Stomach (tissue), 9 donors: ENCODE data around the gene TFEC. TPM values are rescaled to one million over a fixed set of nuclear protein-coding genes. Genes with fewer than 3 reads are reported as not detected.

Experiments
- DNase-seq, 2 donors: peaks; one replicate each; pipeline versions ENCODE4 v3.0.0 to v3.0.0-alpha.2; 2013 to 2019
- H3K27ac ChIP-seq, 5 donors: fragments of 200-600 bp in 4 of 5; sonication (generic) in 4 of 5; one replicate each; pipeline ENCODE4 v1.5.1; 2013 to 2019; ENCODE audit warnings: mild to moderate bottlenecking in 1 of 5, moderate library complexity in 1 of 5
- H3K27me3 ChIP-seq, 3 donors: fragments of 200-600 bp; sonication (generic); one replicate each; pipeline ENCODE4 v1.5.1; 2017 to 2019; ENCODE audit warnings: mixed run types in 1 of 3
- H3K36me3 ChIP-seq, 4 donors: fragments of 200-600 bp; sonication (generic); 1 replicate in 3 of 4; 2 replicates in 1 of 4; pipeline ENCODE4 v1.5.1; 2016 to 2019
- H3K4me1 ChIP-seq, 4 donors: fragments of 200-600 bp; sonication (generic); one replicate each; pipeline ENCODE4 v1.5.1; 2016 to 2019
- H3K4me3 ChIP-seq, 4 donors: fragments of 200-600 bp; sonication (generic) in 3 of 4; one replicate each; pipeline ENCODE4 v1.5.1; 2016 to 2019; ENCODE audit warnings: mild to moderate bottlenecking in 1 of 4
- H3K9me3 ChIP-seq, 4 donors: fragments of 200-600 bp; sonication (generic); one replicate each; pipeline ENCODE4 v1.5.1; 2016 to 2019
- CTCF ChIP-seq, 7 experiments: fragments of 450-650 bp in 4 of 7; fragments of 200-600 bp in 3 of 7; sonication (generic) in 3 of 7; IDR thresholded peaks; one replicate each; pipeline ENCODE4 v1.5.1; 2016 to 2019; ENCODE audit warnings: antibody characterized with exemption in 7 of 7, control low read depth in 2 of 7, mild to moderate bottlenecking in 1 of 7
- EP300 ChIP-seq: sonication (generic); formaldehyde crosslinking; IDR thresholded peaks from one replicate; pipeline ENCODE4 v1.6.1; 2017; ENCODE audit warnings: antibody characterized with exemption
- POLR2A ChIP-seq, 4 donors: fragments of 450-650 bp; IDR thresholded peaks; one replicate each; pipeline ENCODE4 v1.6.1; 2016; ENCODE audit warnings: antibody characterized with exemption in 4 of 4, control low read depth in 2 of 4, mild to moderate bottlenecking in 1 of 4, moderate library complexity in 1 of 4
- POLR2AphosphoS5 ChIP-seq, 3 donors: sonication (generic); formaldehyde crosslinking; IDR thresholded peaks; one replicate each; pipeline ENCODE4 v1.6.1; 2016; ENCODE audit warnings: antibody characterized with exemption in 3 of 3
- WGBS, 5 donors: extraction: QIAGEN DNeasy Blood & Tissue Kit in 3 of 5; methylation state at CpG; one replicate each; pipeline versions ENCODE4 v1.1.5 to v1.1.7; 2013 to 2018; 5-methylcytosine and 5-hydroxymethylcytosine counted together
- intact Hi-C: fragments of 100-400 bp; cut with DNase I; formaldehyde crosslinking; loops from one replicate; pipeline ENCODE4 v1.15.1; 2023; ENCODE audit warnings: low total_unique reads
- polyA plus RNA-seq, 3 donors: library from polyadenylated mRNA; stranded (reverse); fragments of 200-250 nt; gene quantifications; one replicate each; pipeline ENCODE4 v1.2.3, GENCODE V29; 2013
- total RNA-seq, 5 donors: library from RNA; depleted of rRNA; stranded (reverse); fragments of >200 nt; gene quantifications; one replicate each; pipeline versions ENCODE4 v1.1.0 to v1.2.3, GENCODE V29; 2014 to 2016
- donor health status: healthy with polysubstance abuse.
- donor health status: Bipolar disorder and iron deficiency.
- donor health status: healthy.

TFEC gene
- total and polyA plus RNA-seq, 8 donors: 0.25 to 28.4 (median 1.1) TPM

GRCh38 chr7:115910541-115911164 lies 119.9 kb downstream of the TFEC start:
- no peak overlapping the region for H3K4me3 ChIP-seq
- no peaks in the 10 kb centered on the region for H3K9me3 ChIP-seq

GRCh38 chr7:115906731-115907130 lies 123.8 kb downstream of the TFEC start:
- no peak overlapping the region for H3K4me3 ChIP-seq
- H3K9me3 ChIP-seq: no peaks in the 10 kb centered on the region
- intact Hi-C loops: no loop called here
- H3K36me3 ChIP-seq: no peaks in the 10 kb centered on the region
- H3K27ac ChIP-seq: no peak overlapping the region
- peaks cover 0 to 9% (median 4%) of the 10 kb centered on the region in 4 donors for H3K4me1 ChIP-seq
- H3K27me3 ChIP-seq: no peaks in the 10 kb centered on the region
- no peak for TF ChIP-seq EP300
- no peak for TF ChIP-seq POLR2AphosphoS5 (IDR thresholded peaks at IDR 0.05)
- TF ChIP-seq POLR2A (IDR thresholded peaks at IDR 0.05): no peak
- no peak for TF ChIP-seq CTCF (IDR thresholded peaks at IDR 0.05)
- 51 to 68% (median 58%) methylated on average over 1 of the region's 1 CpG for WGBS, 5 donors
- no peak for DNase-seq

More at GRCh38 chr7:115910541-115911164, 119.9 kb downstream of the TFEC start:
- TF ChIP-seq POLR2AphosphoS5 (IDR thresholded peaks at IDR 0.05) (no peak), EP300 (no peak), CTCF (IDR thresholded peaks at IDR 0.05) (peak in 5 of 7 experiments; percentile 21 to 48 (median 38)), POLR2A (IDR thresholded peaks at IDR 0.05) (no peak)
- H3K36me3 ChIP-seq: no peaks in the 10 kb centered on the region
- H3K27me3 ChIP-seq: no peaks in the 10 kb centered on the region
- WGBS, 5 donors: 0 to 4% (median 1%) methylated on average over 5 of the region's 5 CpGs
- H3K27ac ChIP-seq: no peak overlapping the region
- H3K4me1 ChIP-seq: peaks cover 0 to 9% (median 4%) of the 10 kb centered on the region in 4 donors
- intact Hi-C loops: no loop called here
- peak in 1 of 2 donors; percentile 66 for DNase-seq

GRCh38 chr7:115889669-115889984 lies 140.9 kb downstream of the TFEC start:
- WGBS, 5 donors: 85 to 98% (median 88%) methylated on average over 3 of the region's 3 CpGs
- Histone ChIP-seq H3K36me3 (no peaks in the 10 kb centered on the region), H3K4me3 (no peak overlapping the region), H3K27me3 (no peaks in the 10 kb centered on the region), H3K4me1 (no peaks in the 10 kb centered on the region), H3K27ac (no peak overlapping the region), H3K9me3 (peaks cover 4 to 19% (median 5%) of the 10 kb centered on the region in 4 donors)
- TF ChIP-seq EP300: no peak
- TF ChIP-seq CTCF (IDR thresholded peaks at IDR 0.05): no peak
- no peak for TF ChIP-seq POLR2A (IDR thresholded peaks at IDR 0.05)
- no peak for TF ChIP-seq POLR2AphosphoS5 (IDR thresholded peaks at IDR 0.05)
- no peak for DNase-seq
- intact Hi-C loops: no loop called here

- Histone ChIP-seq H3K27me3 (no peaks in the 10 kb centered on the region), H3K4me1 (no peaks in the 10 kb centered on the region), H3K27ac (no peak overlapping the region), H3K36me3 (no peaks in the 10 kb centered on the region), H3K9me3 (peaks cover 4 to 19% (median 5%) of the 10 kb centered on the region in 4 donors), H3K4me3 (no peak overlapping the region)
- WGBS, 5 donors: 71 to 77% (median 75%) methylated on average over 11 of the region's 11 CpGs
- DNase-seq: no peak
- TF ChIP-seq POLR2A (IDR thresholded peaks at IDR 0.05) (no peak), EP300 (no peak), CTCF (IDR thresholded peaks at IDR 0.05) (no peak), POLR2AphosphoS5 (IDR thresholded peaks at IDR 0.05) (no peak)
- intact Hi-C loops: no loop called here
These were observed 141.4 kb downstream of the TFEC start for GRCh38 chr7:115888981-115889668.
